ENCODE measurements around the gene FNDC3B. TPM values are rescaled to one million over a fixed set of nuclear protein-coding genes. Genes with fewer than 3 reads are reported as not detected.

Gene FNDC3B
- total RNA-seq, 1 experiment from 2014 or later: 149 TPM

- ChIA-PET CTCF (interaction anchor here (0.6 kb wide), 1 partner anchor 57 kb away, joined by 3 read pairs; no protein-coding TSS in a partner anchor), POLR2A (interaction anchor here (0.8 kb wide), 1 partner anchor 136 kb away, joined by 3 read pairs; no protein-coding TSS in a partner anchor)
- no peak overlapping the region for H3K27ac Mint-ChIP-seq (ENCODE audit: low read depth, unreplicated experiment)
Observed at GRCh38 chr3:172179680-172180399, 140.5 kb downstream of the FNDC3B start.

GRCh38 chr3:172180473-172180872 is 141.1 kb downstream of the FNDC3B start:
- CTCF ChIA-PET: interaction anchor here (0.6 to 2.0 kb wide), 3 partner anchors 21 to 56 kb away, joined by 3 to 4 read pairs (median 3); no protein-coding TSS in a partner anchor
- peaks cover 11% of the 10 kb centered on the region for H3K36me3 Mint-ChIP-seq (ENCODE audit: insufficient read depth, unreplicated experiment)
- no peak for TF ChIP-seq CTCF (IDR thresholded peaks at IDR 0.05; ENCODE audit: unreplicated experiment)
- peak overlapping the region; percentile 0 for H3K27ac Mint-ChIP-seq (ENCODE audit: low read depth, unreplicated experiment)
- POLR2A ChIA-PET: no interaction called here
- DNase-seq (ENCODE audit: unreplicated experiment): no peak
- H3K4me1 Mint-ChIP-seq (ENCODE audit: insufficient read depth, unreplicated experiment): peaks cover 45% of the 10 kb centered on the region
- intact Hi-C loops (cut with micrococcal nuclease): no loop called here
- no peaks in the 10 kb centered on the region for H3K9me3 Mint-ChIP-seq (ENCODE audit: unreplicated experiment)
- no TSS peak for BruUV-seq (replicated peaks)
- H3K4me3 Mint-ChIP-seq (ENCODE audit: unreplicated experiment): no peak overlapping the region
- H3K27me3 Mint-ChIP-seq (ENCODE audit: insufficient read depth, unreplicated experiment): no peaks in the 10 kb centered on the region

More at GRCh38 chr3:172179680-172180399, 140.5 kb downstream of the FNDC3B start:
- DNase-seq (ENCODE audit: unreplicated experiment): peak; percentile 37
- Mint-ChIP-seq H3K4me3 (ENCODE audit: unreplicated experiment) (no peak overlapping the region), H3K9me3 (ENCODE audit: unreplicated experiment) (no peaks in the 10 kb centered on the region), H3K27me3 (ENCODE audit: insufficient read depth, unreplicated experiment) (no peaks in the 10 kb centered on the region), H3K4me1 (ENCODE audit: insufficient read depth, unreplicated experiment) (peaks cover 50% of the 10 kb centered on the region), H3K36me3 (ENCODE audit: insufficient read depth, unreplicated experiment) (peaks cover 11% of the 10 kb centered on the region)
- intact Hi-C loops (cut with micrococcal nuclease): no loop called here
- no TSS peak for BruUV-seq (replicated peaks)
- TF ChIP-seq CTCF (IDR thresholded peaks at IDR 0.05; ENCODE audit: unreplicated experiment): no peak

- no TSS peak for BruUV-seq (replicated peaks)
- Mint-ChIP-seq H3K27ac (ENCODE audit: low read depth, unreplicated experiment) (no peak overlapping the region), H3K27me3 (ENCODE audit: insufficient read depth, unreplicated experiment) (no peaks in the 10 kb centered on the region), H3K4me3 (ENCODE audit: unreplicated experiment) (no peak overlapping the region), H3K9me3 (ENCODE audit: unreplicated experiment) (no peaks in the 10 kb centered on the region), H3K36me3 (ENCODE audit: insufficient read depth, unreplicated experiment) (peaks cover 11% of the 10 kb centered on the region), H3K4me1 (ENCODE audit: insufficient read depth, unreplicated experiment) (peaks cover 32% of the 10 kb centered on the region)
- POLR2A ChIA-PET: interaction anchor here (0.5 to 2.0 kb wide), 4 partner anchors 12 to 137 kb away, joined by 3 to 11 read pairs (median 4); no protein-coding TSS in a partner anchor
- DNase-seq (ENCODE audit: unreplicated experiment): no peak
- TF ChIP-seq CTCF (IDR thresholded peaks at IDR 0.05; ENCODE audit: unreplicated experiment): no peak
- CTCF ChIA-PET: interaction anchor here (1.1 to 2.0 kb wide), 4 partner anchors 11 to 140 kb away, joined by 3 to 4 read pairs (median 3); no protein-coding TSS in a partner anchor
- intact Hi-C loops (cut with micrococcal nuclease): no loop called here
Observed at GRCh38 chr3:172181932-172182586, 142.7 kb downstream of the FNDC3B start.

GRCh38 chr3:172182797-172183196 is 143.4 kb downstream of the FNDC3B start:
- H3K27ac Mint-ChIP-seq (ENCODE audit: low read depth, unreplicated experiment): no peak overlapping the region
- ChIA-PET POLR2A (interaction anchor here (1.0 to 2.0 kb wide), 3 partner anchors 12 to 136 kb away, joined by 3 to 11 read pairs (median 4); no protein-coding TSS in a partner anchor), CTCF (interaction anchor here (1.1 to 1.5 kb wide), 3 partner anchors 11 to 141 kb away, joined by 3 read pairs; no protein-coding TSS in a partner anchor)
- intact Hi-C loops (cut with micrococcal nuclease): no loop called here
- TF ChIP-seq CTCF (IDR thresholded peaks at IDR 0.05; ENCODE audit: unreplicated experiment): no peak
- no peaks in the 10 kb centered on the region for H3K9me3 Mint-ChIP-seq (ENCODE audit: unreplicated experiment)
- no peaks in the 10 kb centered on the region for H3K27me3 Mint-ChIP-seq (ENCODE audit: insufficient read depth, unreplicated experiment)
- DNase-seq (ENCODE audit: unreplicated experiment): no peak
- H3K36me3 Mint-ChIP-seq (ENCODE audit: insufficient read depth, unreplicated experiment): peaks cover 8% of the 10 kb centered on the region
- peaks cover 32% of the 10 kb centered on the region for H3K4me1 Mint-ChIP-seq (ENCODE audit: insufficient read depth, unreplicated experiment)
- no peak overlapping the region for H3K4me3 Mint-ChIP-seq (ENCODE audit: unreplicated experiment)
- no TSS peak for BruUV-seq (replicated peaks)
